ENCODE measurements around the gene STRA6.
A peak's percentile ranks its signal among the peaks of the same experiment; 100 is the strongest.

GRCh38 chr15:74202452-74203401 lies at the start of gene STRA6:
- peak; percentile 35 for TF ChIP-seq CTCF (IDR thresholded peaks at IDR 0.05)
- TF ChIP-seq YY1 (IDR thresholded peaks at IDR 0.05; ENCODE audit: low read depth) = no peak
- no peak for TF ChIP-seq GABPA (IDR thresholded peaks at IDR 0.05; ENCODE audit: low read depth)
- TF ChIP-seq POLR2AphosphoS5 (IDR thresholded peaks at IDR 0.05; ENCODE audit: low read depth, low read length) = 0 out of 2 replicates have a peak, but pooled peaks have one; percentile 18
- TF ChIP-seq TAF1 (IDR thresholded peaks at IDR 0.05; ENCODE audit: borderline replicate concordance, low read depth, low read length) = 0 out of 2 replicates have a peak, but pooled peaks have one; percentile 30
- TF ChIP-seq REST (IDR thresholded peaks at IDR 0.05; ENCODE audit: low read depth, low read length) = no peak
- TF ChIP-seq RAD21 (IDR thresholded peaks at IDR 0.05; ENCODE audit: low read length) = peak; percentile 45; the same call in 1 of the 2 replicates
